Transverse colon (tissue), 4 donors: ENCODE measurements around the gene GPR45.

Source experiments
- EP300 ChIP-seq: sonication (generic); formaldehyde crosslinking; IDR thresholded peaks from one replicate; pipeline ENCODE4 v1.6.1; 2017; ENCODE audit warnings: antibody characterized with exemption, low read depth
- POLR2A ChIP-seq: fragments of 450-650 bp; IDR thresholded peaks from one replicate; pipeline ENCODE4 v1.6.1; 2016; ENCODE audit warnings: antibody characterized with exemption, mild to moderate bottlenecking, moderate library complexity
- POLR2AphosphoS5 ChIP-seq, 3 donors: sonication (generic); formaldehyde crosslinking; IDR thresholded peaks; one replicate each; pipeline ENCODE4 v1.6.1; 2016; ENCODE audit warnings: antibody characterized with exemption in 3 of 3
- TF ChIP-seq, protein P1 (sequence below), 5 experiments: fragments of 200-600 bp in 3 of 5; fragments of 450-650 bp in 2 of 5; sonication (generic) in 3 of 5; IDR thresholded peaks; 1 replicate in 2 of 5; 2 replicates in 3 of 5; pipeline ENCODE4 v1.5.1; 2016 to 2017; ENCODE audit warnings: antibody characterized with exemption in 5 of 5, inconsistent platforms in 3 of 5, mild to moderate bottlenecking in 2 of 5, moderate library complexity in 1 of 5

DNA sequence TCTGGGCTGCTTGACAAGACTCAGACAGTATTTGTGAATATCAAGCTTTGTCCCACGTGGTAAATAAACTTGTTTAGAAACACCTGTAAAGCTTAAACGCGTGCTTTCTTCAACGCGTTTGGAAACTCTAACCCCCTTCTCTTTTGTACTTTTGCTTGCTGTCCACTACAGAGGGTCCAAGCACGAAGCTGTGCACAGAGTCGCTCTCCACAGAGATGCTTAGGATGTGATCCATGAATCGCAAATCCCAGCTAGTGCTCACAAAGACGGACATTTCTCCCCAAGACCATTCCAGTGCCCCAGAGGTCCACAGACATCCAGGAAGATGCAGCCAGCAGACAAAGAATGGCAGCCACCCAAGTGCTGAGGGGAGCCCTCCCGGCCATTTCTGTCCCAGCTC is at the start of gene GPR45:
- TF ChIP-seq, protein P1, sequence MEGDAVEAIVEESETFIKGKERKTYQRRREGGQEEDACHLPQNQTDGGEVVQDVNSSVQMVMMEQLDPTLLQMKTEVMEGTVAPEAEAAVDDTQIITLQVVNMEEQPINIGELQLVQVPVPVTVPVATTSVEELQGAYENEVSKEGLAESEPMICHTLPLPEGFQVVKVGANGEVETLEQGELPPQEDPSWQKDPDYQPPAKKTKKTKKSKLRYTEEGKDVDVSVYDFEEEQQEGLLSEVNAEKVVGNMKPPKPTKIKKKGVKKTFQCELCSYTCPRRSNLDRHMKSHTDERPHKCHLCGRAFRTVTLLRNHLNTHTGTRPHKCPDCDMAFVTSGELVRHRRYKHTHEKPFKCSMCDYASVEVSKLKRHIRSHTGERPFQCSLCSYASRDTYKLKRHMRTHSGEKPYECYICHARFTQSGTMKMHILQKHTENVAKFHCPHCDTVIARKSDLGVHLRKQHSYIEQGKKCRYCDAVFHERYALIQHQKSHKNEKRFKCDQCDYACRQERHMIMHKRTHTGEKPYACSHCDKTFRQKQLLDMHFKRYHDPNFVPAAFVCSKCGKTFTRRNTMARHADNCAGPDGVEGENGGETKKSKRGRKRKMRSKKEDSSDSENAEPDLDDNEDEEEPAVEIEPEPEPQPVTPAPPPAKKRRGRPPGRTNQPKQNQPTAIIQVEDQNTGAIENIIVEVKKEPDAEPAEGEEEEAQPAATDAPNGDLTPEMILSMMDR (IDR thresholded peaks at IDR 0.05): no peak
- TF ChIP-seq EP300: no peak
- TF ChIP-seq POLR2AphosphoS5 (IDR thresholded peaks at IDR 0.05): no peak
- no peak for TF ChIP-seq POLR2A
